Tibial artery (tissue), 4 donors: ENCODE data around the gene OPCML.

Experiments used
- DNase-seq, 2 donors: peaks; one replicate each; pipeline ENCODE4 v3.0.0-alpha.2; 2019
- H3K27ac ChIP-seq, 2 donors: fragments of 200-600 bp; sonication (generic) in 1 of 2; 1 replicate in 1 of 2; 2 replicates in 1 of 2; pipeline ENCODE4 v1.5.1; 2018 to 2019; ENCODE audit warnings: mild to moderate bottlenecking in 1 of 2
- H3K27me3 ChIP-seq, 2 donors: fragments of 200-600 bp; sonication (generic) in 1 of 2; one replicate each; pipeline versions ENCODE4 v1.5.1 to v1.6.0; 2016 to 2019
- H3K36me3 ChIP-seq, 3 donors: fragments of 200-600 bp; sonication (generic) in 2 of 3; one replicate each; pipeline ENCODE4 v1.5.1; 2016 to 2019; ENCODE audit warnings: mild to moderate bottlenecking in 2 of 3
- H3K4me1 ChIP-seq, 4 donors: fragments of 200-600 bp; sonication (generic) in 2 of 4; 1 replicate in 3 of 4; 2 replicates in 1 of 4; pipeline ENCODE4 v1.5.1; 2016 to 2019
- H3K4me3 ChIP-seq, 2 donors: fragments of 200-600 bp; sonication (generic) in 1 of 2; 1 replicate in 1 of 2; 2 replicates in 1 of 2; pipeline ENCODE4 v1.5.1; 2018 to 2019; ENCODE audit warnings: mild to moderate bottlenecking in 2 of 2
- H3K9me3 ChIP-seq, 3 donors: fragments of 200-600 bp; sonication (generic) in 1 of 3; one replicate each; pipeline ENCODE4 v1.5.1; 2016 to 2019
- CTCF ChIP-seq, 2 experiments: fragments of 200-600 bp in 1 of 2; fragments of 450-650 bp in 1 of 2; IDR thresholded peaks; one replicate each; pipeline ENCODE4 v1.5.1; 2017 to 2019; ENCODE audit warnings: antibody characterized with exemption in 2 of 2, mild to moderate bottlenecking in 1 of 2, moderate library complexity in 1 of 2
- intact Hi-C: fragments of 100-400 bp; cut with DNase I; formaldehyde crosslinking; loops from one replicate; pipeline ENCODE4 v1.15.0; 2023; ENCODE audit warnings: low total_unique reads

OPCML gene

GRCh38 chr11:132809070-132809469 lies 723.2 kb downstream of the OPCML start:
- DNase-seq = no peak
- Histone ChIP-seq H3K27ac (no peak overlapping the region), H3K9me3 (peaks cover 0 to 2% (median 0%) of the 10 kb centered on the region in 3 donors), H3K27me3 (no peaks in the 10 kb centered on the region), H3K4me3 (no peak overlapping the region), H3K36me3 (no peaks in the 10 kb centered on the region), H3K4me1 (no peaks in the 10 kb centered on the region)
- no peak for TF ChIP-seq CTCF (IDR thresholded peaks at IDR 0.05)
- intact Hi-C loops = no loop called here

- Histone ChIP-seq H3K4me3 (no peak overlapping the region), H3K9me3 (peaks cover 0 to 2% (median 0%) of the 10 kb centered on the region in 3 donors), H3K27me3 (no peaks in the 10 kb centered on the region), H3K4me1 (no peaks in the 10 kb centered on the region), H3K36me3 (no peaks in the 10 kb centered on the region), H3K27ac (no peak overlapping the region)
- no peak for TF ChIP-seq CTCF (IDR thresholded peaks at IDR 0.05)
- no peak for DNase-seq
- intact Hi-C loops = no loop called here
Measured at GRCh38 chr11:132804258-132804657, 728.0 kb downstream of the OPCML start.

- no peaks in the 10 kb centered on the region for H3K36me3 ChIP-seq
- H3K4me1 ChIP-seq = no peaks in the 10 kb centered on the region
- intact Hi-C loops = no loop called here
- no peak overlapping the region for H3K27ac ChIP-seq
- peaks cover 0 to 2% (median 0%) of the 10 kb centered on the region in 3 donors for H3K9me3 ChIP-seq
- no peak for DNase-seq
- no peak for TF ChIP-seq CTCF (IDR thresholded peaks at IDR 0.05)
- no peaks in the 10 kb centered on the region for H3K27me3 ChIP-seq
- H3K4me3 ChIP-seq = no peak overlapping the region
Measured at GRCh38 chr11:132803436-132803835, 728.9 kb downstream of the OPCML start.

GRCh38 chr11:132802947-132803346 lies 729.4 kb downstream of the OPCML start:
- intact Hi-C loops = no loop called here
- Histone ChIP-seq H3K4me3 (no peak overlapping the region), H3K27me3 (no peaks in the 10 kb centered on the region), H3K4me1 (no peaks in the 10 kb centered on the region), H3K27ac (no peak overlapping the region), H3K9me3 (peaks cover 0 to 2% (median 0%) of the 10 kb centered on the region in 3 donors), H3K36me3 (no peaks in the 10 kb centered on the region)
- no peak for DNase-seq
- no peak for TF ChIP-seq CTCF (IDR thresholded peaks at IDR 0.05)

- intact Hi-C loops = no loop called here
- no peak for TF ChIP-seq CTCF (IDR thresholded peaks at IDR 0.05)
- no peak overlapping the region for H3K27ac ChIP-seq
- no peak for DNase-seq
- H3K27me3 ChIP-seq = no peaks in the 10 kb centered on the region
- H3K9me3 ChIP-seq = no peaks in the 10 kb centered on the region
- no peaks in the 10 kb centered on the region for H3K4me1 ChIP-seq
- H3K4me3 ChIP-seq = no peak overlapping the region
- H3K36me3 ChIP-seq = no peaks in the 10 kb centered on the region
Measured at GRCh38 chr11:132793831-132794230, 738.5 kb downstream of the OPCML start.
